ENCODE results near the gene DNM1.

DNA sequence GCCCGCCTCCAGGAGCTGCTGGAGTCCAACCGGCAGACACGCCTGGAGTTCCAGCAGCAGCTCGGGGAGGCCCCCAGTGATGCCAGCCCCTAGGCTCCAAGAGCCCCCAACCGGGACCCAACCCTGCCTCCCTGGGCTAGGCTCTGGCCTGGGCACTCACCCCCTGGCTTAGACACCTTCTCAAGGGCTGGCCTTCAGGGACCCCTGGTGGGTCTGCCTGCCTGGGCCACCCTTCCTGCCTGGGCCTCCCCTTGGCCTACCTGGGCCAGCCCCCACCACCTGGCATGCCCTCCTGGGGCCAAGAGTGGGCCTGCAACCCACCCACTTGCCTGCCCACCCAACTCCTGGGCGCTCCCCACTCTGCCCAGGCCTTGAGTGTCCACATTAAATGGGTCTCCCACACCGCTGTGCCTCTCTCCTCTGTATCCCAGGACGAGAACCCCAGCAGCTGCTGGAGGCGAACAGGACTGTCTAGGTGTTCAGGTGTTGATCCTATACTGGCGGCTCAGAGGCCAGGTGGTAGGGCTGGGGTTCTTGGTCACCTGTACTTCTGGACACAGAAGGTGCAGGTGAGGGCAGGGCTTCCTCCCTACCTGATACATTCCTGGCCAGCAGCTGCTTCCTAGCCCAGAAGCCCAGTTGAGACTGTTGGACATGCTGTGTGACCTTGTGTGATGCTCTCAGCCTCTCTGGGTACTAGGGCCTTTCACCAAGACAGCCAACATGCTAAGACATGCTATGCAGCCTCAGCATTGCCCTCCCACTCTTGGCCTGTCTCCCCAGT, 39.5 kb upstream of the DNM1 start:
- TF ChIP-seq POLR2A (IDR thresholded peaks at IDR 0.05; ENCODE audit: low read depth, low read length) (no peak), POLR2AphosphoS5 (IDR thresholded peaks at IDR 0.05; ENCODE audit: low read depth, low read length) (no peak), TAF1 (IDR thresholded peaks at IDR 0.05; ENCODE audit: borderline replicate concordance, low read depth, low read length) (no peak)
